ENCODE results near the gene ARHGDIA. TPM values are rescaled to one million over a fixed set of nuclear protein-coding genes. Genes with fewer than 3 reads are reported as not detected.

Gene ARHGDIA
- total and polyA plus RNA-seq, 12 donors = 89.9 to 263 (median 110) TPM

GRCh38 chr17:81884968-81885367 lies 13.8 kb upstream of the ARHGDIA start:
- ATAC-seq = peak in 1 of 8 donors; percentile 32
- Histone ChIP-seq H3K4me3 (no peak overlapping the region), H3K27ac (no peak overlapping the region), H3K36me3 (peaks cover 0 to 100% (median 25%) of the 10 kb centered on the region in 9 donors), H3K4me1 (peaks cover 4 to 32% (median 6%) of the 10 kb centered on the region in 9 donors), H3K27me3 (no peaks in the 10 kb centered on the region), H3K9me3 (no peaks in the 10 kb centered on the region)
- 94 to 96% methylated on average over 5 of the region's 5 CpGs for WGBS, 2 donors
- intact Hi-C loops (cut with DNase I) = loop anchor here in 1 of 10 donors (1.0 kb wide), 1 partner anchor 33 kb away; no protein-coding TSS in a partner anchor
- DNase-seq = no peak
- no peak for TF ChIP-seq CTCF (IDR thresholded peaks at IDR 0.05)

- 31 to 42% methylated on average over 10 to 11 of the region's 11 CpGs for WGBS, 2 donors
- intact Hi-C loops (cut with DNase I) = no loop called here
- peak in 6 of 8 donors; percentile 21 to 50 (median 40) for ATAC-seq
Measured at GRCh38 chr17:81884520-81884919, 13.4 kb upstream of the ARHGDIA start.

GRCh38 chr17:81879121-81879520 lies 8.0 kb upstream of the ARHGDIA start:
- no peaks in the 10 kb centered on the region for H3K27me3 ChIP-seq
- DNase-seq (no peak), ATAC-seq (no peak)
- H3K4me1 ChIP-seq = no peaks in the 10 kb centered on the region
- no peak overlapping the region for H3K4me3 ChIP-seq
- no peak for TF ChIP-seq CTCF (IDR thresholded peaks at IDR 0.05)
- H3K9me3 ChIP-seq = no peaks in the 10 kb centered on the region
- WGBS, 2 donors = 87 to 91% methylated on average over 5 of the region's 5 CpGs
- no peak overlapping the region for H3K27ac ChIP-seq
- intact Hi-C loops (cut with DNase I) = loop anchor here in 1 of 10 donors (5.0 kb wide), 1 partner anchor 43 kb away; no protein-coding TSS in a partner anchor
- H3K36me3 ChIP-seq = peaks cover 0 to 70% (median 10%) of the 10 kb centered on the region in 9 donors

More at GRCh38 chr17:81884520-81884919, 13.4 kb upstream of the ARHGDIA start:
- H3K27me3 ChIP-seq = no peaks in the 10 kb centered on the region
- peak in 1 of 2 donors; percentile 5 for DNase-seq
- TF ChIP-seq CTCF (IDR thresholded peaks at IDR 0.05) = no peak
- H3K4me3 ChIP-seq = no peak overlapping the region
- H3K36me3 ChIP-seq = peaks cover 0 to 100% (median 23%) of the 10 kb centered on the region in 9 donors
- H3K27ac ChIP-seq = no peak overlapping the region
- H3K9me3 ChIP-seq = no peaks in the 10 kb centered on the region
- peaks cover 0 to 27% (median 2%) of the 10 kb centered on the region in 9 donors for H3K4me1 ChIP-seq

- Histone ChIP-seq H3K4me1 (peaks cover 0 to 2% (median 0%) of the 10 kb centered on the region in 9 donors), H3K4me3 (no peak overlapping the region), H3K27ac (no peak overlapping the region), H3K27me3 (no peaks in the 10 kb centered on the region), H3K9me3 (no peaks in the 10 kb centered on the region), H3K36me3 (peaks cover 0 to 62% (median 10%) of the 10 kb centered on the region in 9 donors)
- ATAC-seq = no peak
- intact Hi-C loops (cut with DNase I) = loop anchor here in 1 of 10 donors (5.0 kb wide), 1 partner anchor 44 kb away; no protein-coding TSS in a partner anchor
- TF ChIP-seq CTCF (IDR thresholded peaks at IDR 0.05) = no peak
- 94 to 97% methylated on average over 3 of the region's 3 CpGs for WGBS, 2 donors
- no peak for DNase-seq
Measured at GRCh38 chr17:81878294-81878693, 7.2 kb upstream of the ARHGDIA start.

Measured in heart right ventricle (tissue), 16 donors.